ENCODE measurements around the gene SDR9C7. TPM values are rescaled to one million over a fixed set of nuclear protein-coding genes. Genes with fewer than 3 reads are reported as not detected.
"Not testable (repeated sequence)": the region's sequence is repeated elsewhere in the genome, so short reads cannot be mapped to it uniquely, and the experiment has no call there.

Gene SDR9C7
- total and polyA plus RNA-seq, 2 of the 8 experiments (the other 6 are each of a cell fraction or from before 2014, with no cell fraction given), result 0.11 TPM; not detected in 1

DNA sequence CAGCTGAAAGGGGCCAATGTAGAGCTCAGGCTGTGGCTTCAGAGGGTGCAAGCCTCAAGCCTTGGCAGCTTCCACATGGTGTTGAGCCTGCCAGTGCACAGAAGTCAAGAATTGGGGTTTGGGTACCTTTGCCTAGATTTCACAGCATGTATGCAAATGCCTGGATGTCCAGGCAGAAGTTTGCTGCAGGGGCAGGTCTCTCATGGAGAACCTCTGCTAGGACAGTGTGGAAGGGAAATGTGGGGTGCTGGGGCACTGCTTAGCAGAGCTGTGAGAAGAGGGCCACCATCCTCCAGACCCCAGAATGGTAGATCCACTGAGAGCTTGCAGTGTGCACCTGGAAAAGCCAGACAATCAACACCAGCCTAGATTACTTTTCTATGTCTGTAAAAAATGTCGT lies 9.2 kb upstream of the SDR9C7 start:
- H3K4me2 ChIP-seq (ENCODE audit: insufficient read depth in 1 of 2, low read depth in 2 of 2, low read length in 2 of 2); H4K8ac ChIP-seq (ENCODE audit: extremely low read depth, insufficient read depth, low read length); H3K79me2 ChIP-seq (ENCODE audit: control insufficient read depth in 1 of 2, insufficient read depth in 2 of 2, low read length in 2 of 2); H2BK12ac ChIP-seq (ENCODE audit: low read depth, low read length); H3K36me3 ChIP-seq (ENCODE audit: control insufficient read depth in 2 of 4, insufficient read depth in 4 of 4, low read length in 3 of 4); H3K79me1 ChIP-seq (ENCODE audit: low read depth, low read length); H3K27me3 ChIP-seq (replicated peaks in 1 of 4; ENCODE audit: control insufficient read depth in 3 of 4, extremely low read depth in 1 of 4, insufficient read depth in 3 of 4, low read length in 3 of 4); FAIRE-seq; H3K9ac ChIP-seq (replicated peaks in 1 of 4; ENCODE audit: extremely low read depth in 1 of 4, low read depth in 3 of 4, low read length in 3 of 4); DNase-seq (ENCODE audit: low read depth in 1 of 2, low spot score in 2 of 2); H2BK120ac ChIP-seq (replicated peaks; ENCODE audit: low read depth, low read length); H3K4me1 ChIP-seq (replicated peaks in 1 of 4; ENCODE audit: control insufficient read depth in 3 of 4, insufficient read depth in 4 of 4, low read length in 3 of 4); POLR2A ChIA-PET (ENCODE audit: partially characterized antibody); H3K23me2 ChIP-seq (ENCODE audit: low read depth, low read length); H2BK15ac ChIP-seq (ENCODE audit: low read length); H3K9me3 ChIP-seq (ENCODE audit: insufficient read depth in 2 of 2, low read depth in 1 of 2, low read length in 1 of 2); H2AFZ ChIP-seq (ENCODE audit: low read length); H3K23ac ChIP-seq (ENCODE audit: insufficient read length); H3K14ac ChIP-seq (ENCODE audit: insufficient read length); H4K20me1 ChIP-seq (replicated peaks in 1 of 2; ENCODE audit: control insufficient read depth in 1 of 2, insufficient read depth in 2 of 2, low read length in 2 of 2); H3K4me3 ChIP-seq (ENCODE audit: extremely low read depth in 1 of 4, insufficient read depth in 2 of 4, low read depth in 3 of 4, low read length in 4 of 4); H2BK5ac ChIP-seq (ENCODE audit: low read depth, low read length); H3K18ac ChIP-seq (ENCODE audit: extremely low read depth, low read length); H4K91ac ChIP-seq (replicated peaks; ENCODE audit: insufficient read length, low read length); H3K56ac ChIP-seq (replicated peaks; ENCODE audit: insufficient read length, low read depth, low read length); H2BK20ac ChIP-seq (ENCODE audit: low read length); H3K27ac ChIP-seq (ENCODE audit: low read depth, low read length); H4K5ac ChIP-seq (ENCODE audit: insufficient read length, low read depth, low read length); H3K4ac ChIP-seq (replicated peaks; ENCODE audit: insufficient read length, low read depth, low read length); H2AK5ac ChIP-seq (ENCODE audit: low read depth, low read length): not testable (repeated sequence)
- WGBS, 2 experiments (ENCODE audit: extremely low coverage in 1 of 2, insufficient coverage in 1 of 2, insufficient read length in 1 of 2, insufficient replicate concordance in 2 of 2, low coverage in 1 of 2, low lambda C conversion rate in 2 of 2, missing lambda C conversion rate in 1 of 2), result 76% methylated on average over 1 of the region's 1 CpG; no CpG with 5 or more reads in 1 of the 2 experiments
- CTCF ChIA-PET (ENCODE audit: partially characterized antibody), result interaction anchor here (1.3 kb wide), 1 partner anchor 17 kb away, joined by 3 read pairs; no protein-coding TSS in a partner anchor

Data from H1 (cell line).